Pancreas (tissue), 10 donors: Measurements from ENCODE around the gene CRB3. TPM values are rescaled to one million over a fixed set of nuclear protein-coding genes. Genes with fewer than 3 reads are reported as not detected.

Source experiments
- ATAC-seq, 4 donors: fragments of 200-7000 bp; cut with Tn5 transposase; one replicate each; pipeline versions ENCODE4 v1.8.0 to v1.9.1; 2020; ENCODE audit warnings: mild to moderate bottlenecking in 4 of 4, moderate library complexity in 4 of 4
- DNase-seq, 6 donors: peaks; one replicate each; pipeline ENCODE4 v3.0.0-alpha.2; 2020
- FAIRE-seq: peaks from 2 replicates; lab custom pipeline; 2012; peaks lifted over from hg19 to GRCh38; lab: Jason Lieb, UNC
- H3K27ac ChIP-seq, 4 donors: fragments of 200-600 bp; sonication (generic); 1 replicate in 3 of 4; 2 replicates in 1 of 4; pipeline versions ENCODE4 v1.5.0 to v1.8.0; 2020
- H3K27me3 ChIP-seq, 4 donors: fragments of 200-600 bp; one replicate each; pipeline ENCODE4 v1.8.0; 2021
- H3K36me3 ChIP-seq, 3 donors: fragments of 200-600 bp; sonication (generic) in 1 of 3; one replicate each; pipeline versions ENCODE4 v1.5.0 to v1.8.0; 2020 to 2021
- H3K4me1 ChIP-seq, 3 donors: fragments of 200-600 bp; one replicate each; pipeline ENCODE4 v1.8.0; 2021
- H3K4me3 ChIP-seq, 4 donors: fragments of 200-600 bp; sonication (generic) in 2 of 4; one replicate each; pipeline versions ENCODE4 v1.5.0 to v1.8.0; 2020 to 2021
- H3K9me3 ChIP-seq, 4 donors: fragments of 200-600 bp; one replicate each; pipeline ENCODE4 v1.8.0; 2021
- WGBS, 2 donors: extraction: QIAGEN DNeasy Blood & Tissue Kit; methylation state at CpG; one replicate each; pipeline ENCODE4 v1.1.7; 2013; 5-methylcytosine and 5-hydroxymethylcytosine counted together
- intact Hi-C, 3 donors: fragments of 100-400 bp; cut with DNase I; formaldehyde crosslinking; loops; one replicate each; pipeline versions ENCODE4 v1.11.1 to v1.14.2; 2022
- polyA plus RNA-seq, 2 donors: library from polyadenylated mRNA; stranded (reverse); fragments of 200-250 nt; gene quantifications; one replicate each; pipeline ENCODE4 v1.2.3, GENCODE V29; 2013
- total RNA-seq, 6 donors: library from RNA; stranded (reverse); fragmentation: NEBNext Ultra II Directional in 4 of 6; extraction: Animal tissue kit (Norgen Biotek cat#: 25700) in 4 of 6; gene quantifications; one replicate each; pipeline versions ENCODE4 v1.2.1 to v1.2.4, GENCODE V29; 2021 to 2023
- TF ChIP-seq, protein P1 (sequence below), 4 donors: fragments of 200-600 bp; sonication (generic) in 3 of 4; IDR thresholded peaks; one replicate each; pipeline versions ENCODE4 v1.5.0 to v1.8.0; 2021; ENCODE audit warnings: antibody characterized with exemption in 4 of 4
- donor health status: healthy with polysubstance abuse.
- donor health status: DM: no; HTN: no; CAD: no; lungs with moderate emphysema.
- donor health status: DM: no; HTN: no; CAD: no.
- donor health status: control.
- donor health status: control.
- donor health status: Bipolar disorder and iron deficiency.
- donor health status: DM: yes; HTN: yes; CAD: no.
- donor health status: DM: no; HTN: no; CAD: no.
- donor health status: DM: no; HTN: no; CAD: no.
- donor health status: DM: yes; HTN: yes; CAD: no.

CRB3 gene
- total and polyA plus RNA-seq, 8 donors = 22.0 to 37.7 (median 27.7) TPM

DNA sequence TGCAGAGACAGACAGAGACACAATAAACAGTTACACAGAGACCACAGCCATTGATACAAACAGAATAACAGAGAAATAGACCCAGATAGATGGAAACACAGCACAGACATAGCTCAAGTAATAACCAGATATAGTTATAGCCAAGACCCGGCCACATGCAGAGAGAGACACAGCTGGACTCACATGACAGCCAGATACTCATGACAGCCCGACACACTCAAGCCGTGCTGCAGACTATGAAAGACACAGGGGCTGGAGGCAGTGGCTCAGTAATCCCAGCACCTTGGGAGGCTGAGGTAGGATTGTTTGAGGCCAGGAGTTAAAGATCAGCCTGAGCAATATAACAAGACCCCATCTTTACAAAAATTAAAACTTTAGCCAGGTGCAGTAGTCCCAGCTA, 19.2 kb downstream of the CRB3 start:
- ATAC-seq (no peak), FAIRE-seq (no peak), DNase-seq (no peak)
- WGBS, 2 donors = 39 to 46% methylated on average over 3 of the region's 3 CpGs
- Histone ChIP-seq H3K27ac (no peak overlapping the region), H3K9me3 (no peaks in the 10 kb centered on the region), H3K4me3 (no peak overlapping the region), H3K36me3 (no peaks in the 10 kb centered on the region), H3K27me3 (no peaks in the 10 kb centered on the region), H3K4me1 (no peaks in the 10 kb centered on the region)
- TF ChIP-seq, protein P1, sequence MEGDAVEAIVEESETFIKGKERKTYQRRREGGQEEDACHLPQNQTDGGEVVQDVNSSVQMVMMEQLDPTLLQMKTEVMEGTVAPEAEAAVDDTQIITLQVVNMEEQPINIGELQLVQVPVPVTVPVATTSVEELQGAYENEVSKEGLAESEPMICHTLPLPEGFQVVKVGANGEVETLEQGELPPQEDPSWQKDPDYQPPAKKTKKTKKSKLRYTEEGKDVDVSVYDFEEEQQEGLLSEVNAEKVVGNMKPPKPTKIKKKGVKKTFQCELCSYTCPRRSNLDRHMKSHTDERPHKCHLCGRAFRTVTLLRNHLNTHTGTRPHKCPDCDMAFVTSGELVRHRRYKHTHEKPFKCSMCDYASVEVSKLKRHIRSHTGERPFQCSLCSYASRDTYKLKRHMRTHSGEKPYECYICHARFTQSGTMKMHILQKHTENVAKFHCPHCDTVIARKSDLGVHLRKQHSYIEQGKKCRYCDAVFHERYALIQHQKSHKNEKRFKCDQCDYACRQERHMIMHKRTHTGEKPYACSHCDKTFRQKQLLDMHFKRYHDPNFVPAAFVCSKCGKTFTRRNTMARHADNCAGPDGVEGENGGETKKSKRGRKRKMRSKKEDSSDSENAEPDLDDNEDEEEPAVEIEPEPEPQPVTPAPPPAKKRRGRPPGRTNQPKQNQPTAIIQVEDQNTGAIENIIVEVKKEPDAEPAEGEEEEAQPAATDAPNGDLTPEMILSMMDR (IDR thresholded peaks at IDR 0.05) = no peak
- intact Hi-C loops = no loop called here

DNA sequence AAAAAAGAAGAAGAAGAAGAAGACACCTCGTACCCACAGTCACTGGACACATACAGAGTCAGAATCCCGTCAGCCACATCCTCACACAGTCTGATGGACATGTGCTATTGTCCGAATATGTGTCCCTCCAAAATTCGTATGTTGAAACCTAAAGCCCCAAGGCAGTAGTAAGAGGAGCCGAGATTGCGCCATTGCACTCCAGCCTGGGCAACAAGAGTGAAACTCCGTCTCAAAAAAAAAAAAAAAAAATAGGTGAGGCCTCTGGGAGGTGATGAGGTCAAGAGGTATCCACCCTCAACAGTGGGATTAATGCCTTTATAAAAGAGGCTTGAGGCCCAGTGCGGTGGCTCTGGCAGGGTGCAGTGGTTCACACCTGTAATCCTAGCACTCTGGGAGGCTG, 20.2 kb downstream of the CRB3 start:
- Histone ChIP-seq H3K27me3 (no peaks in the 10 kb centered on the region), H3K36me3 (no peaks in the 10 kb centered on the region), H3K27ac (no peak overlapping the region), H3K9me3 (no peaks in the 10 kb centered on the region), H3K4me1 (no peaks in the 10 kb centered on the region), H3K4me3 (no peak overlapping the region)
- FAIRE-seq = no peak
- no peak for DNase-seq
- intact Hi-C loops = no loop called here
- TF ChIP-seq, protein P1 (IDR thresholded peaks at IDR 0.05) = no peak
- WGBS, 2 donors = 81 to 85% methylated on average over 8 of the region's 8 CpGs
- no peak for ATAC-seq

DNA sequence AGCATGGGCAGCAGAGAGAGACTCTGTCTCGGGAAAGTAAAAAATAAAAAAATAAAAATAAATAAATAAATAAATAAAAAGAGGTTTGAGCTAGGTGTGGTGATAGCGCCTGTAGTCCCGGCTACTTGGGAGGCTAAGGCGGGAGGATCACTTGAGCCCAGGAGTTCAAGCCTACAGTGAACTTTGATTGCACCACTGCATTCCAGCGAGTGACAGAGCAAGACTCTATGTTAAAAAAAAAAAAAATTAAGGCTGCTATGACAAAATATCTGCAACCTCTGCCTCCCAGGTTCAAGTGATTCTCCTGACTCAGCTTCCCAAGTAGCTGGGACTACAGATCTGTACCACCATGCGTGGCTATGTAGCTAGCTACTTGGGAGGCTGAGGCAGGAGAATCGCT, 20.8 kb downstream of the CRB3 start:
- intact Hi-C loops = no loop called here
- Histone ChIP-seq H3K36me3 (no peaks in the 10 kb centered on the region), H3K9me3 (no peaks in the 10 kb centered on the region), H3K4me1 (no peaks in the 10 kb centered on the region), H3K27ac (no peak overlapping the region), H3K4me3 (no peak overlapping the region), H3K27me3 (no peaks in the 10 kb centered on the region)
- TF ChIP-seq, protein P1 (IDR thresholded peaks at IDR 0.05) = no peak
- ATAC-seq = no peak
- no peak for FAIRE-seq
- 89 to 90% methylated on average over 7 of the region's 7 CpGs for WGBS, 2 donors
- DNase-seq = no peak

DNA sequence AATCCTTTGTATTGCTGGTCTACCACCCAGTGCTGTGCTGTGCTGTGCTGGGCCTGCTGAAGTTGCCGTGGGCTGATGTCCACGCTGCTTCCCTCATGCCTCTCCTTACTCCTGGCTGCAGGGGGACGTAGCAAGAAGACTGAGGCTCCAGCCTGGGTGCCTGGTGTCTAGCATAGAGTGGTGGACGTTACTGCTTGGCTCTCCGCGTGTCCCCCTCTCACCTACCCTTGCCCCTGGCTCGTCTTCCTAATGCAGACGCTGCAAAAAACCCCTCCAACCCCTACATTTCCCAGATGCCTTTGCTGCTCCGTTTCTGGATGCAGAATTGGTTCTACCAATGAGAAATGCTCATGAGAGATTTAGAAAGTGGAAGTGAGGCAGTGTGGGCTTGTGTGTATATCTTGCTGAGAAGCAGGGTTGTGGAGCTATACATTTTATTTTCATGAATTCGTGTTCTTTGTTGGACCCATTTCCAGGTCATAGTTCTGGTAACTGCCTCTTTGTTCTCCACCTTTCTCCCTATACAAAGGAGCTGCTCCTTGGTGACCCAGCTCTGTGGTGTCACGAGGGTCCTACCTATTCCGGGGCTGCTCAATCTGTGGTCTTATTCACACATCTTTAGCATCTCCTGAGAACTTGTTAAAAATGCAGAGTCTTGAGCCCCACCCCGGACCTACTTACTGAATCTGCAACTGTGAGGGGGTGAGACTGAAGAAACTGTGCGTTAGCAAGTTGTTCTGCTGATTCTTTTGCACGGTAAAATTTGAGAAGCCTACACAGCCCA, 25.4 kb downstream of the CRB3 start:
- no peak overlapping the region for H3K4me3 ChIP-seq
- no peak overlapping the region for H3K27ac ChIP-seq
- WGBS, 2 donors = 35% methylated on average over 15 of the region's 15 CpGs
- FAIRE-seq = no peak
- H3K27me3 ChIP-seq = no peaks in the 10 kb centered on the region
- no peaks in the 10 kb centered on the region for H3K9me3 ChIP-seq
- no peak for ATAC-seq
- DNase-seq = no peak
- TF ChIP-seq, protein P1 (IDR thresholded peaks at IDR 0.05) = no peak
- H3K4me1 ChIP-seq = no peaks in the 10 kb centered on the region
- intact Hi-C loops = no loop called here
- no peaks in the 10 kb centered on the region for H3K36me3 ChIP-seq

DNA sequence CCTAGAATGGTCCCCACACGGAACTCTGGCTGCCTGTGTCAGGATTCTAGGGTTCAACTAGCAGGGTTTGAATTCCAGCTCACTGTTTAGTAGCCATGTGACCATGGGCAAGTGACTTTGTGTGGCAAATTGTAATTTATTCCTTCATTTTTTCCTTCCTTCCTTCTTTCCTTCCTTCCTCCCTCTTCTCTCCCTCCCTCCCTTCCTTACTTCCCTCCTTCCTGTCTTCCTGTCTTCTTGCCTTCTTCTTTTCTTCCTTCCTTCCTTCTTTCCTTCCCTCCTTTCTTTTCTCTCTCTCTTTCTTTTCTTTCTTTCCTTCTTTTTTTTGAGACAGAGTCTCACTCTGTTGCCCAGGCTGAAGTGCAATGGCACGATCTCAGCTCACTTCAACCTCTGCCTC, 26.1 kb downstream of the CRB3 start:
- DNase-seq (no peak), ATAC-seq (no peak), FAIRE-seq (no peak)
- no peak overlapping the region for H3K27ac ChIP-seq
- no peaks in the 10 kb centered on the region for H3K27me3 ChIP-seq
- no peaks in the 10 kb centered on the region for H3K36me3 ChIP-seq
- TF ChIP-seq, protein P1 (IDR thresholded peaks at IDR 0.05) = no peak
- intact Hi-C loops = no loop called here
- WGBS, 2 donors = 34 to 44% methylated on average over 2 of the region's 2 CpGs
- H3K9me3 ChIP-seq = no peaks in the 10 kb centered on the region
- H3K4me3 ChIP-seq = no peak overlapping the region
- no peaks in the 10 kb centered on the region for H3K4me1 ChIP-seq
